Stimulated activated CD8-positive, alpha-beta memory T cell treated with anti-CD3 and anti-CD28 coated beads, Interleukin-7, amount 100 ng/mL, for 48 hours (primary cell): ENCODE results near the gene ESPNL.

ENCODE experiments used
- DNase-seq, 2 donors: peaks; one replicate each; pipeline ENCODE4 v3.0.0-alpha.2; 2020; ENCODE audit warnings: low read depth in 1 of 2; ENCODE audit errors: extremely low read depth in 1 of 2

Gene ESPNL

DNA sequence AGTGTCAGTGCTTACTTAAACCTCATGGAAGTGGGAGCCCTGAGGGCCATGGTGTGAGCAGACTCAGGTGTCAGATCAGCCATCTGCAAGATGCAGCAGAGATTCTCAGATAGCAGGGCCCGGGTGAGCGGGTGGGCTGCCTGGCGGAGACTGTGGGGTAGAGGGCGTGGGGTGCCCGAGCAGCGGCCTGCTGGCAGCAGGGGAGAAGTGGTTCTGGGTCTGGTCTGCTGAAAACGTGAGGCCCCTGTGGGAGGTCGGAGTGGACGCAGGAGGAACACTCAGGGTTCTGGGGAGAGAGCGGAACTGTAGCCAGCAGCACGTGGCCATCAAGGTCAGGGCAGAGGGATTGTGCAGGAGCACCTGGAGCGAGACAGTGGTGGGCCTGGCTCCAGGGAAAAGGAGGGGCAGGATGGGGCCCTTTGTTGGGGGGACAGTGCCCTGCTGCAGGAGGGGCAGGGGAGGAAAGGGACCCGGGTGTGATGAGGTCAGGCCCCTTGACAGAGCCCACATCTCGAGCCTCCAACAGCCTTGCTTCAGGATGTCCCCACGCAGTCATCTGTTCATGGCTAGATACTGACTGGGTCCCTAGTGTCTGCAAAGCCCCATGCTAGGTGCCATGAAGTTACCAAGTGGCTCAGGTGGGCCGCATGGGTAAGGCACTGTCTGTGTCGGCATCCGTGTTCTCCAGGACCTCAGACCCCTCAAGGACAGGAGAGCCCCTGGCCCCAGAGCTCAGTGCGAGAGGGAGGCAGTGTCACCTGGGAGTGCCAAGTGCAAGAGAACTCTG is 2.7 kb upstream of the ESPNL start:
- no peak for DNase-seq

DNA sequence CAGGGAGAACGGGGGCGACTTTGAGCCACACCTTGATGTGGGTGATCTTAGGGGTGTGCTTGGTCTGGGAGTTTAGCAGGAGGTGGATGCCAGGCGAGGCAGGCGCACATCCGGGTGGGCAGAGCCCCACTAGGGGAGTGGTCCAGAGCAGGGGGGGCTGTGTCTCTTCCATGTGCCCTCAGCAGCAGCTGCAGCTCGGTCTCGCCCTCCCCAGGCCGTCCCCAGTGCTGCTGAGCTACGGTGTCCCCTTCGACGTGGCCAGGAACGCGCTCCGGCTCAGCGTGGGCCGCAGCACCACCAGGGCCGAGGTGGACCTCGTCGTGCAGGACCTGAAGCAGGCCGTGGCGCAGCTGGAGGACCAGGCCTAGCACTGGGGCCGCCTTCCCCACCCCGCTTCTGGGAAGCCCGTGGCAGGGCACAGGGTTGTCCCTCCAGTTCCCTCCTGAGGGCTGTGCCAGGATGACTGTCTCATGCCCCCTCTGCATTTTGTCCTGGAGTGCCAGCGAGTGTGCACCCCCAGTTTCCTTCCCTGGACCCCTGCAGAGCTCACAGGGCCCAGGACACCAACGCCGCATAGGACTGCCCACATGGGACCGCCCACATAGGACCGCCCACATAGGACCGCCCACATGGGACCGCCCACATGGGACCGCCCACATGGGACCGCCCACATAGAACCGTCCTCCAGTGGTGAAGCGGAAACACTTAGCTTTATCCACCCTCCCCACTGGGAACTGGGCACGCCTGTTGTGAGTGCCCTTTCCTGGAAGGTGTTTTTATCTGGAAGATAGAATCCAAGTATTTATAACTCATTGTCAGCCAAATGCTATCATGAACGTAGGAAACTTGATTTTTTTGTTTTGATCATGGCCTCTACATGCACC is 1.9 kb upstream of the ESPNL start:
- DNase-seq = no peak

DNA sequence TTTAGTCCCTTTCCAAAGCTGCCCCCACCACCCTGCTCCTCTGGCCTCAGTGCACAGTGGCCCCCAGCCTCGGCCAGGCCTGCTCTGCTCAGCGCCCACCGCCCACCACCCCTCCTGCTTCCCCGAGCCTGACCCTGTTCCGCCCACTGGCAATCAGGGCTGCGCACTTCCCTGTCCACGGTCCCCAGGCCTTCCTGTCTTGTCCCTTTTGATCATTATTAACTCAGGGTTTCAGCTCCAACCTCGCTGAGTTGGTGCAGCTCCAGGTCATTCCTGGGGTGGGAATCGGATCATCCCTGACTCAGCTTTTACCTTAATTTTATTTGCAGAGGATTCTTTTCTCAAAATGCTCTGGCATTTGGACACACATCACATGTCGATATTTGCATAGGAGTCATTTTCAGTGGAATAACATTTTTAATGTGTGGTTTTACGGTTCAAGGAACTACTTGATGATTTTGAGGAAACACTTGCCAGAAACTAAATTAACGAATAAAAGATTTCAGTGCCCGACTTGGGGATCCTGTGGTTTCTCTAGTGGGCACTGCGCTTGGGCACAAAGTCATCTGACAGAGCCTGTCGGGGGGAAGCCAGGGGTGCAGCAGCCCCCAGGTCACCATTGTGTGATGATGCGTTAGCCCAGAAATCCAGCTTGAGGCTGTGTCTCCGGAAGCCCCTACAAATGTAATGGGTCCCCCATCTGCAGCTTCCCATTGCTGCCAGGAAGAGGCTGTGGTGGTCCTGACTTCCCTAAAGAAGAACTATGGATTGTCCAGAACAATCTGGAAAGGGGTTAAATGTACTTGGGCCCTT is 1.0 kb upstream of the ESPNL start:
- no peak for DNase-seq

DNA sequence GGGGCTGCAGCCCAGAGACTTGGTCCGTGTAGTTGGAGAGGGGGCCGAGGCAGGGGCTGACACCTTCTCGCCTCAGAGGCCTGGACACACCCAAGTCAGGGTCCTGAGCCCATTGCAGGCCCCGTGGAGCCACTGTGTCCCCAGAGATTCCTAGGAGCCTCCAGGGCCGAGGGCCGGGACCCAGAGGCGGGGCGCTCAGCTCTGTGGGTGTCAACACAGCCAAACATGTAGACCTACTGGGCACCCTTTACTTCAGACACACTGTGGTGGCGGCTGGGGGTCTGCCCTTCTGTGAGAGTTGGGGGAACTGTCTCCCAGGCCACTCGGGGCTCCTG is 459 bp upstream of the ESPNL start:
- no peak for DNase-seq

DNA sequence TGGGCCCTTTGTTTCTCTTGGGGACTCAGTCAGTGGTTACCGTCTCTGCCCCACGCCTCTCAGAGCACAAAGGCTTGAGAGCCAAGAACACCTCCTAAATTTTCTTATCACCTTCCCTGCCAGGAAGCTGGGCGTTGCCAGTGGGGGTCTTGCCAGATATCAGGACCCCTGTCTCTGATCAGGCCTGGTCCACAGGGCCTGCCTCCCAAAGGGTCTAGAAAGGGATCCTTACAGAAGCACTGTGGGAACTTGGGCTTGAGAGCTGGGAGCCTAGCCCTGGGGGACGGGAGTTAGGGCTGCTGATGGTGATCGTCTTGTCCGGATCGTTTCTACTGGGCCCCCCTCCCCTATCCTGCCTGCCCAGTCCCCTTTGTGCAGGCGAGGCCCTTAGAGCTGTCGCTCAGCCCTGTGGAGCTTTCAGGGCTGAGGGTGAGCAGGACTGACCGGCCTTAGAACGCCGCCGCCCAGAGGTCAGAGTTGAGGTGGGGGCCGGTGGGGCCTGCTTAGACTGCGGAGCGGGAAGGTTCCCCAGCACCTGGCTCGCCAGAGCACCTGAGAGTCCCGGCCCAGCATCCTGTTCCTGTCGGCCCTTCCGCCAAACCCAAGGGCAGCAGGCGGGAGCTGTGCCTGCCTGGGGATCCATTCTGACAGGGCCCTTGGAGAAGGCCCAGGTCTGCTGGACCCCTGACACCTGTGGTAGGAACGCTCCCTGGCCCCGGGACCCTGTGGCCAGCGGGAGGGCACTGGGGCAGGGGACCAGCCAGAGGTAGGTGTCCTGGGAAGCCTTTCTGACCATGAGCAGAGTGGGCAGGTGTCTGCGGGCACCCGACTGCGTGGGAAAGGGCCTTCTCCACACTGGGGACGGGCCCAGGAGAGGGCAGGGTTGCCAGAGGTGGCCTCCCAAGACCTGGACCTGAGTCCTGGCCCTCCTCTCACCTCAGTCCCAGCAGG is 956 bp downstream of the ESPNL start:
- DNase-seq = no peak

DNA sequence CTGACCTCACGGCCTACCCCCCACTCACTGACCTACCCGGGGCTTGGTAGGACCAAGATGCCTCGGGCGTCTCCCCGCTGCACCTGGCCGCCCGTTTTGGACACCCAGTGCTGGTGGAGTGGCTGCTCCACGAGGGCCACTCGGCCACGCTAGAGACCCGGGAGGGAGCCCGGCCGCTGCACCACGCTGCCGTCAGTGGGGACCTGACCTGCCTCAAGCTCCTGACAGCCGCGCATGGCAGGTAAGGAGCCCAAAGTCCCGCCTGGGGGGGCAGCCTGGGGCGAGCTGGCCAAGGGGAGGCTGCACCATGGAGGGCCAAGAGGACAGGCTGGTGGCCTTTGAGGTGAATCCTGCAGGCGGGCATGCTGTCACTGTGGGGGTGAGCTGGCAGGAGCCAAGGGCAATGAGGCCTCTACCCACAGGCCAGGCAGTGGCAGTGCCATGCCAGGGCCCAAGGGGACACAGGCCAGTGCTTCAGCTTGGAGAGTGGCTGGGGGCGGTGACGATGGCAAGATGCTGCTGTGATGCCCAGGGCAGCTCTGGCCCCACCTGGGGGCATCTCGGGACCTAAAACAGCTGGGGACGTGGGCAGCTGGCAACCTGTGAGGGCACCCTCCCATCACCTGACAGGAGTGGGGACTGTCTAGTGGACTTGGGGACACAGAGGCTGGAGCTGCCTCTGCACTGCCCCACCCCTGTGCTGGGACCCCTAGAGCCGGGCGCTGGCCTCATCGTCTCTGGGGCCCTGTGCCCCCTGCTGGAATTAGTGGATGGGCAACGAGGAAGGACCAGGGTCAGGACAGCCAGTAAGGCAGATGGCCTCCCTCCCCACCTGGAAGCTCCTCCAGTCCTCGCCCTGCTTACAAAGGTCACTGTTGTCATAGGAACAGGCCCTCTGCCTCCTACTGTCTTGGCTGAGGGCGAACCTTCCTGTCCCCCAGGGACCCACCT is 2.0 kb downstream of the ESPNL start:
- no peak for DNase-seq

DNA sequence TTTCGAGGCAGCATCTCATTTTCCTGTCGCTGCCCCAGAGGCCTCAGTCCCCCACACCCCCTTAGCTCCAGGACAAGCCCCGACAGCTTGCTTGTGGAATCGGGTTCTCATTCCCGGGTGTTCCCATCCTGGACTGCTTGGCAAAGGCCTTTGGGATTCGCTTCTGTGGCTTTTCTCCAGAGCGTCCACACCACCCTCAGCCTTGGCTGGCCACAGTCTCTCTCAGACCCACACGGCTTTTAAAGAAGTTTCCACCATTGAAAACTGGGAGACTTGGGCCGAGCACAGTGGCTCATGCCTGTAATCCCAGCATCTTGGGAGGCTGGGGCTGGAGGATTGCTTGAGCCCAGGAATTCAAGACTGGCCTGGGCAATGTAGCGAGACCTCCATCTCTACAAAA is 2.7 kb downstream of the ESPNL start:
- no peak for DNase-seq

DNA sequence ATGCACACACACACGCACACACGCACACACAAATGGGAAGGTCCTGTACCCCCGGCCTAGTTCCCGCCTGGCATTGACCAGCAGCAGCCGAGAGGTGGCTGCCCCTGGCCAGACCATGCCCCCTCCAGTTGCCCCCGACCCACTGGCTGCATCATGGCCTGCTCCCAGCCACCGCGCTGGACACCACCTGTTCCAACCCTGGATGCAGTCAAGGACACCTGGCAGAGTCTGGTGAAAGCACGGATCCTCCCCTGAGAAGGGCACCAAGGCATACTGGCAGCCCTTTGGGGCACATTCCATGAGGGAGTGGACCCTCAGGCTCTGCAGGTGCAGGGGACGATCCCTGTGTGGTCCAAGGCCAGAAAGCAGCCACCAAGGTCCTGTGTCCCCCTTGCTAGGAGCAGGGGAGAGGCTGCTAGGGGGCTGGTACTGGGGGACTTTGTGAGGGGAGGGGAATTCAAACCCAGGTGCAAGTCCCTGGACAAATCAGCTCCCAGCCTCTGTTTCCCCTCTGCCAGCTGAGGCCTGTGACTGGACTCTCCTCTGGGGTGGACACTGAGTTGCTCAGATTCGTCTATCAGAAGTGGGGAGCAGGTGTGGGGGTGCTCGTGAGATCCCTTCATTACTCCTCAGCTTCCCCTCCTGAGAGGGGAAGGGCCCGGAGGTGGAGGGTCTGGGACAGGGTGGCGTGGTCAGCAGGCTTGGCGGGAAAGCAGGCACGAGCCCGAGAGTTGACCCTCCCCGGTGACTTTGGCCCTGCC is 3.5 kb downstream of the ESPNL start:
- DNase-seq = no peak

DNA sequence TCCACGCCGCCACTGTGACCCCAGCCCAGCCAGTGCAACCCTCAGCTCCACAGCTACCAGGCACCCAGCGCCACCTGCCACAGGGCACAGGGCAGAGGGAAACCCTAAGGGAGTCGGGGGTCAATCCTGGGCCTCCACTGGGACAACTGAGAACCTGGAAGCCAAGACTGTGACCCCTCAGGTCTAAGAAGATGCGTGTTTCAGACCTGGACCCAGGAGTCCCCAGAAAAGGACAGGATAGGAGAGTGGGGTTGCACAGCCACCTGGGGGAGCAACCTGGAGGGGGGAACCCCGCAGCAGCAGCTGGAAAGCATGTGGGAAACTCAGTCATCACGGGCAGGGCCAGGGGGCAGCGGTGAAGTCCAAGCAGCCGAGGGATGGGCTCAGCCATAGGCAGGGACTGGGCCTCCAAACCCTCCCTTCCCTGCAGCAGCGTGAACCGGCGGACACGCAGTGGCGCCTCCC is 4.1 kb downstream of the ESPNL start:
- DNase-seq = no peak

DNA sequence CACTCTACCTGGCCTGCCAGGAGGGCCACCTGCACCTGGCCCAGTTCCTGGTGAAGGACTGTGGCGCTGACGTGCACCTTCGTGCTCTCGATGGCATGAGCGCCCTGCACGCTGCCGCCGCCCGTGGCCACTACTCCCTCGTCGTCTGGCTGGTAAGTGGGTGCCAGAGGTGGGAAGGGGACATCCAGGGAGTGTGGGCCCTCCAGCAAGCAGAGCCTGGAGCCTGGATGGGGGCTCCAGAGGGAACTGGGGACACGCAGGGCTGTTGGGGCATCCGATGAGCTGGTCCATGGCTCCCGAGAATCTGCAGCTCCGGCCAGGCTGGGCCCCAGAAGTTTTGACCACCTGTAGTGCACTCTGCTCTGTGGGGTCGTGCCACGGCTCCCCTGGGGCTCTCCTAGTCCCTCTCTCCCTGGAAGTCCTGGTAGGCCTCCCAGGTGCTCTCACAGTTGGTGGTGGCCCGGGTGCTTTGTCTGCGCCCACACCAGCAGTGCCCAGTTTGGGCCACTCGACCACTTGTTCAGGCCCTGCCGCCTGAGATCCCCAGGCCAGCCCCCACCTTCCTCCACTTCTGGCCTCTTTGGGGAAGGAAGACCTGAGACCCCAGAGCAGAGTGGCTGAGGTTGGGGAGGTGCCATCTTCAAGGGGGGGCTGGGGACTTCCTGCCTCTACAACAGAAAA is 4.7 kb downstream of the ESPNL start:
- no peak for DNase-seq

DNA sequence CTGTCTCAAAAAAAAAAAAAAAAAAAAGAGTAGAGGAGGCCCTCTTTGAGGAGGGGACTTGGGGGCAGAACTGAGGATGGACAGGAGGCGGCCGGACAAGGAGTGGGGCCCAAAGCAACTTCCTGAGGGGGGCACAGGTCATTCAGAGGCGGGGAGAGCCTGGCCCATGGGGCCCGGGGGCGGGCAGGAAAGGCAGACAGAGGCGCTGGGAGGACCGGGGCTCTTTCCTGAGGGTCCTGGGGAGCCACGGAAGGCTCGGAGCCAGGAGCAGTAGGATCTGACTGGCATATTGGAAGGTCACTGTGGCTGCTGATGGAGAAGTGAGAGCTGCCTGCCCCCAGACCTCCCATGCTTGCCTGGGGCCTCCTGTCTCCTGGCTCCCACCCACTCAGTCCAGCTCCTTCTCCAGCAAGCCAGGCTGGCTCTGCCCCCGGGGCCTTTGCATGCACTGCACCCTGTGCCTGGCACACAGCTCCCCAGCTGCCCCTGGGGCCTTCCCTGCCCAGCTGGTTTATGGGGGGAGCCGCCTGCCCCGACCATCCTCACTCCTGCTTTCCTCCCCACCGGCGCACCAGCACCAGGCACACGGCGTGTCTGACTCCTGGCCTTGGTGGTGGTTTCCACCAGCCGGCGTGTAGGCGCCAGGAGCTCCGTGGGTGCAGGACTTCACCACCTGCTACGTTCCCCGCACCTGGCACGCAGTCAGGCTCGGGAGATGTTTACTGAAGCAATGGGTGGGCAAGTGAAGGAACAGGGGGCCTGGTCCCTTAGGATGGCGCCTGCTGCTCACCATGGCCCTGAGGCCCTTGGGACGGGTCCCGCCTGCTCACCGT is 5.6 kb downstream of the ESPNL start:
- no peak for DNase-seq

DNA sequence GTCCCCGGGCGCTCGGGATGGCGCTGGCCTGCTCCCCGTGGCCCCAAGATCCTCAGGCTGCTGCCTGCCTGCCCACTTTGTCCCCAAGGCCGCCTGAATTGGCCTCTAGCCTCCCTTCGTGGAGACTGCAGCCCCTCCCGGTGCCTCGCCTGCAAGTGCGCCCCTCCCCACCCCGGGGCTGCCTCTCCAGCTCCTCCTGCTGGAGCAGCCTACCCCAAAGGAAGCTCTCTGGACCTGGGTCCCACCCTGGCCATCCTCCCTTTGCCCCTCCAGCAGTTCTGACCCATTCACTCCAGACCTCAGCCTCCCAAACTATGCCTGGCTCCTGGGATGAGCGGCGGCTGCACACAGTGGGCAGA is 6.2 kb downstream of the ESPNL start:
- no peak for DNase-seq

DNA sequence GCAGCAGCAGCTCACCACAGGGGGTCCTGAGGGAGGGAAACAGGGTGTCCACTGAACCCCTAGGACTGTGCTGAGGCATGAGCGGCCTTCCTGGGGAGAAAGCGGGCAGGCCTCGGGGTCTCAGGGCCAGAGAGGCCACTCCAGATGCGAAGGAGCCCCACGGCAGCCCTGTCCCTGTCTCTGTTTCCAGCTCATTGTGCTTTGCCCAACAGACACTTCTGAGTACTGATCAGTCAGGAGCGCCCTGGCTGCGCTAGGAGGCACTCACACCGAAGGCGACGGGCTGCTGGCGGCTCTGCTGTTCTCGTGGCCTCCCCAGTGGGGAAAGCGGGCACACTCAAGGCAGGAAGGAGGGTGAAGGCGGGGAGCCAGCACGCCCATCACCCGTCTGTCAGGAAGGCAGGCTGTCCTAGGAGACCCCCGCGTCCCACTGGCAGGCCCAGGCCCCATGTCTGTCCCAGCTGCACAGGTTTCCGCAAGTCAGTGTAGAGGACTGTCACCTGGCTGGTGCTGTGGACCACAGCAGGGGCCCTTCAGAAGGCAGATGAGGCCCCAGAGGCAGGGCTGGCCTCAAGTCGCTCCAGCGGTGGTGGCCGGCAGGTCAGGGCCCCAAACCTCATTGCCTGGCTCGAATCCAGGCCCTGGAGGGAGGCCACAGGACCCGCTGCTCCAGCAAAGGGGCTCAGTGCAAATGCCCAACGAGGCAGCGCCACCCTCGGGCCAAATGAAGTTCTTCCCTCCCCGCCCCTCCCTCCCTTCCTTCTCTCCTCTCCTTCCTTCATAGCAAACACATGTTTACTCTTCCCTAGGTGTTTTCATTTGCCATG is 6.8 kb downstream of the ESPNL start:
- DNase-seq = no peak

DNA sequence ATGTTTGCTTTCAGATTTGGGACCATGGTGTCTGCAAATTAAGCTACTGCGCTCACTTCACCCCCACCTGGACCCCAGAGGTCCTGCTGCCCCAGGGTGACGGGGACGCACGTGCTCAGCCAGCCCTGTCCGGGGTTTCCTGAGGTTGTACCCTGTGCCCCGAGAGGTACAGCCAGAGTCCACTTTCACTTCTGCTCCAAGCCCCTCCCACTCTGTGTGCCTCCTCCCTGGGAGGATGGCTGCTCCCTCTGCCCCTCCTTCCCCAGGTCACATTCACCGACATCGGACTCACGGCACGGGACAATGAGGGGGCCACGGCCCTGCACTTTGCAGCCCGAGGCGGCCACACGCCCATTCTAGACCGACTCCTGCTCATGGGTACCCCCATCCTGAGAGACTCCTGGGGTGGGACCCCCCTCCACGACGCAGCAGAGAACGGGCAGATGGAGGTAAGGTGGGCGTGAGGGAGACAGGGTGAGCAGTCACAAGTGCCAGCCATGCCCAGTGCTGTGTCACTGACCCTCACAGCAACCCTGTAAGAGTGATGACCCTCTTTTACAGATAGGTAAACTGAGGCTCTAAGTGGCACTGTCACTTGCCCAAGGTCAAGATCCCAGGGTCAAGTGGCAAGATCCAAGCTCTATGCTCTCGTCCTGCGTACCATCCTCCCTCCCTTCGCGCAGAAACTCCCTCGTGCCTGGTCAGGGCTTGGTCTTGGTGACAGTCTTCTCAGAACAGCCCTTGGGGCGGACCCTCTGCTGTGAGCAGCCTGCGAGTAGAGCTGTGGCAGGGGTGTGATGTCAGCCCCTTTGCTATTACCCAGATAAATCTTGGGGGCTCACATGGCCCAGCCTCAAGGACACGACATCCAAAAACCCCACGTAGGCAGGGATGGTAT is 7.6 kb downstream of the ESPNL start:
- DNase-seq = no peak
